Stimulated activated CD4-positive, alpha-beta T cell treated with anti-CD3 and anti-CD28 coated beads, Interleukin-1b, Interleukin-23, amount 100 ng/mL, for 24 hours (primary cell): ENCODE data around the gene ARHGDIG.
"Not testable (repeated sequence)": the region's sequence is repeated elsewhere in the genome, so short reads cannot be mapped to it uniquely, and the experiment has no call there.

Experiments used
- DNase-seq, 4 experiments: peaks; one replicate each; pipeline ENCODE4 v3.0.0-alpha.2; 2020; ENCODE audit warnings: low read depth in 4 of 4, low spot score in 1 of 4

The ARHGDIG gene

GRCh38 chr16:280552-280951, at the start of gene ARHGDIG:
Gene ARHGDIG, plus strand, starts transcription at chr16:280591. Its CDS starts 90 bp downstream, at chr16:280681.
- no peak for DNase-seq

DNA sequence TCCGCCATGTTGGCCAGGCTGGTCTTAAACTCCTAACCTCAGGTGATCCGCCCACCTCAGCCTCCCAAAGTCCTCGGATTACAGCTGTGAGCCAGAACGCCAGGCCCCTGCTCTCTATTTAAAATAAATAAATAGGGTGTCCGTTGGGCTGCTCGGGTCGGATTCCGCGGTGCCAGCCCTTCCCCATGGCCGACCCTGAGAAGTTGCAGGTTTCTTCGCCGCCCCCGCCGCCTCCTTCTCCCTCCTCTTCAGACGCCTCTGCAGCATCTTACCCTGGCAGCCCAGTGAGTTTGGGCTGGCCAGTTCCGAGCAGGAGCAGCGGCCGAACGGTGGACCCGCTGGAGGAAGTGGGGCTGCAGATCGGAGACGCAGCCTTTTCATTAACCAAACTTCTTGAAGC, 49.4 kb upstream of the ARHGDIG start:
- no peak for DNase-seq

DNA sequence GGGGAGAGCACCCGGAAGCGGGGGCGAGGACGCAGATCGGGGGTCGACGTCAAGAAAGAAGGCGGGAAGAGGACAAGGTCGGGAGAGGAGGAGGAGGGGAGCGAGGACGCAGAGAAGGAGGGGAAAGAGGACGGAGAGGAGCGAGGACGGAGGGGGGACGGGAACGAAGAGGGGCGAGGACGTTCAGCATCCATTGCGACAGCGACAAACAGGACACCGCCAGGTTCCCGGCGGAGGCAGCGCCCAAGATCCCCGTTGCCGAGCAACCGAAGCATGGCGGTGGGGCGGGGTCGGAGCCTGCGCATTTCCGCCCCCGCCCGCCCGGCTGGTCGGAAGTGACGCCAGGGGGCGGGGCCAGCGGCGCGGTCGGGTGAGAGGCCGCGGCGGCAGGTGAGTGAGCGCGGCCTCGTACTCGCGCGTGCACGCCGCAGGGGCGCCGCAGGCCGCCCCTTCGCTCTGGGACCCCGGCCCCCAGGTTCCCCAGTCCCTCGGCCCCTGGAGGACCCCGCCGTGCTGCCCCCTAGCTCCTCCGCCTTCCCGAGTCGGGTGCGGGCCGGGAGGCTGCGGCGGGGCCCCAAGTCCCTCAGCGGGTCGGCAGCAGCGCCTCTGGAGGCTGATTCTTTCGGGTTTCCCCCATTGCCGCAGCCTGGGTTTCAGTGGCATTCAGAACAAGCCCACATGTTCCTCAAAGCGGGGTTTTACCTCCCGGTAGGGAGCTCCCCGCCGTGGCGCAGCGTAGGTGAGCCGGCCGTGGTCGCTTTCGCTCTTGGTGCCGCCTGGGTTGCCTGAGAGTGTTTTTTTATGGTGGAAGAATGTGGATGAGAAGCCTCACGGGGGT, 45.7 kb upstream of the ARHGDIG start, which contains the start of gene FAM234A:
Gene FAM234A, plus strand, starts transcription at position 354 of the 838 bp plus-strand sequence. CDS start 19,593 bp downstream, outside the sequence.
- DNase-seq = peak; percentile 90 to 94 (median 94)

- no peak for DNase-seq
These were observed 40.5 kb upstream of the ARHGDIG start for GRCh38 chr16:239948-240277.

DNA sequence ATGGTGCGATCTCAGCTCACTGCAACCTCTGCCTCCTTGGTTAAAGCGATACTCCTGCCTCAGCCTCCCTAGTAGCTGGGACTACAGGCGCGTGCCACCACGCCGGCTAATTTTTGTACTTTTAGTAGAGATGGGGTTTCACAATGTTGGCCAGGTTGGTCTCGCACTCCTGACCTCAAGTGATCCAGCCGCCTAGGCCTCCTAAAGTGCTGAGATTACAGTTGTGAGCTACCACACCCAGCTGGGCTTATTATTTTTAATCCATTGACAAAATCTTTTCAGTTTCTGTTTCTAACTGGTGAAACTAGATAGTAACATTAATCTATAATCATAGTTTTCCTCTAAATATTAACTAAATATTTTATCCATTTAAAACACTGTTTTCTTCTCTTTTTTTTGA, 39.8 kb upstream of the ARHGDIG start:
- DNase-seq = no peak

- DNase-seq = no peak
These were observed 38.1 kb upstream of the ARHGDIG start for GRCh38 chr16:242281-242680.

GRCh38 chr16:243348-243747, 37.0 kb upstream of the ARHGDIG start:
- no peak for DNase-seq

- no peak for DNase-seq
These were observed 35.3 kb upstream of the ARHGDIG start for GRCh38 chr16:245105-245504.

DNA sequence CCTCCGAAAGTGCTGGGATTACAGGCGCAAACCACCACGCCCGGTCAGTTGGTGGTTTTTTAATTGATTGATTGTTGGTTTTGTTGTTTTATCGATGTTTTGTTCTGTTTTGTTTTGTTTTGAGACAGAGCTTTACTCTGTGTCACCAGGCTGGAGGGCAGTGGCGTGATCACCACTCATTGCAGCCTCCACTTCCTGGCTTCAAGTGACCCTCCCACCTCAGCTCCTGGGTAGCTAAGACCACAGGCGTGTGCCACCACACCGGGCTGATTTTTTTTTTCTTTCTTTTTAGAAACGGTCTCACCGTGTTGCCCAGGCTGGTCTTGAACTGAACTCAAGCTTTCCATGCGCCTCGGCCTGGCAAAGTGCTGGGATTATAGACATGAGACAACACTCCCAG, 33.4 kb upstream of the ARHGDIG start:
- DNase-seq = no peak

GRCh38 chr16:249431-249830, 31.0 kb upstream of the ARHGDIG start:
- no peak for DNase-seq

- DNase-seq = no peak
These were observed 27.7 kb upstream of the ARHGDIG start for GRCh38 chr16:252366-253337.

GRCh38 chr16:253833-254232, 26.6 kb upstream of the ARHGDIG start:
- DNase-seq = no peak

GRCh38 chr16:254461-254860, 25.9 kb upstream of the ARHGDIG start:
- DNase-seq = no peak

- no peak for DNase-seq
These were observed 25.2 kb upstream of the ARHGDIG start for GRCh38 chr16:255183-255582.

DNA sequence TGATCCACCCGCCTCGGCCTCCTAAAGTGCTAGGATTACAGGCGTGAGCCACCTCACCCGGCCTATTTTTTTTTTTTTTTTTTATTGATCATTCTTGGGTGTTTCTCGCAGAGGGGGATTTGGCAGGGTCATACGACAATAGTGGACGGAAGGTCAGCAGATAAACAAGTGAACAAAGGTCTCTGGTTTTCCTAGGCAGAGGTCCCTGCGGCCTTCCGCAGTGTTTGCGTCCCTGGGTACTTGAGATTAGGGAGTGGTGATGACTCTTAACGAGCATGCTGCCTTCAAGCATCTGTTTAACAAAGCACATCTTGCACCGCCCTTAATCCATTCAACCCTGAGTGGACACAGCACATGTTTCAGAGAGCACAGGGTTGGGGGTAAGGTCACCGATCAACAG, 22.3 kb upstream of the ARHGDIG start:
- DNase-seq = not testable (repeated sequence)

DNA sequence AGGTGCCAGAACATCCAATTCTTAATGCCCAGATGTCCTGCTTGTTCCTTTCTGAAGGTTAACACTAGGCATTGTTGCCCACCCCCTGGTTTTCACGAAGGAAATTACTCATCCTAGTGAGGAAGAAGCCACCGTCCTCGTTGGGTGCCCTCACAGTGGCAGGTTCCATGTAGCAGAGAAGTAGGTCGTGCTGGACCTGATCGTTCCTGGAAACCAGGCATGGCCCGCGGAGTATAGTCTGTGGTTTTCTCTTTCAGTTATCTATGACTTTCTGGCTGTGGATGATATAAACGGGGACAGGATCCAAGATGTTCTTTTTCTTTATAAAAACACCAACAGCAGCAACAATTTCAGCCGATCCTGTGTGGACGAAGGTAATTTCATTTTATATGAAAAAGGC, 21.2 kb upstream of the ARHGDIG start:
- DNase-seq = no peak

DNA sequence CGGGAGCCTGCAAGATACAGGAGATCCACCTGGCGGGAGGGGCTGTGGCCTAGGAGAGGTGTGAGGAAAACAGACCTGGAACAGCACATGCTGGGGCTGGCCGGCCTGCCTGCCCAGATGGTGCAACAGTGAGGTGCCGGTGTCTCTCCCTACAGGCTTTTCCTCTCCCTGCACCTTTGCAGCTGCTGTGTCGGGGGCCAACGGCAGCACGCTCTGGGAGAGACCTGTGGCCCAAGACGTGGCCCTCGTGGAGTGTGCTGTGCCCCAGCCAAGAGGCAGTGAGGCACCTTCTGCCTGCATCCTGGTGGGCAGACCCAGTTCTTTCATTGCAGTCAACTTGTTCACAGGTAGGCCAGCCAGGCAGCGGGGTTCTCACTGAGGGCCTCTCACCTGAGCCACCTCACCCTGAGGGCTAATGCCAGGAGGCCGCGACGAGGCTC, 20.6 kb upstream of the ARHGDIG start:
- DNase-seq = no peak

- no peak for DNase-seq
These were observed 20.1 kb upstream of the ARHGDIG start for GRCh38 chr16:260326-260725.

DNA sequence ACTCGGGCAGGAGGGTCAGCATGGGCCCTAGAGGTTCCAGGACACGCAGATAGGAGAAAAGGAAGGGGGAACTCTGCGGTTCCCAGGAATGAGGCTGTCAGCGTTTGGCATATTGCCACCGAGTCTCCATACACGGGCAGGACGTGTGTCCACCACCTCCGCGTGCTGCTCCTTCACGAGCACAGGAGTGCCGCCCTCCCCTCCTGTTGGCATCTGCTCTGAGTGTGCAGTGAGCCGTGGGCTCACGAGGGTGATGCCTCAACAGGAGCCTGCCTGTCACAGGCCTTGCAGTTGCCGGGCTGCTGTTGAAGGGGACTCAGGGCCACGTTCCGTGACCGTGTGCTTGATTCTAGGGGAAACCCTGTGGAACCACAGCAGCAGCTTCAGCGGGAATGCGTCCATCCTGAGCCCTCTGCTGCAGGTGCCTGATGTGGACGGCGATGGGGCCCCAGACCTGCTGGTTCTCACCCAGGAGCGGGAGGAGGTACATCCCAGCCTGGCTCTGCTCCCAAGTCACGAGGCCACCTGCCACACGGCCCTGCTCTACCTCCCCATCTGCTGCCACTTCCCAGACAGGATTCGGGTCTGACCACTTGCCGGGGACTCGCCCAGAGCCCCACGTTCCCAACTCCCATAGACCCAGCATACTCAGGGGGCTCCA, 19.2 kb upstream of the ARHGDIG start:
- no peak for DNase-seq

DNA sequence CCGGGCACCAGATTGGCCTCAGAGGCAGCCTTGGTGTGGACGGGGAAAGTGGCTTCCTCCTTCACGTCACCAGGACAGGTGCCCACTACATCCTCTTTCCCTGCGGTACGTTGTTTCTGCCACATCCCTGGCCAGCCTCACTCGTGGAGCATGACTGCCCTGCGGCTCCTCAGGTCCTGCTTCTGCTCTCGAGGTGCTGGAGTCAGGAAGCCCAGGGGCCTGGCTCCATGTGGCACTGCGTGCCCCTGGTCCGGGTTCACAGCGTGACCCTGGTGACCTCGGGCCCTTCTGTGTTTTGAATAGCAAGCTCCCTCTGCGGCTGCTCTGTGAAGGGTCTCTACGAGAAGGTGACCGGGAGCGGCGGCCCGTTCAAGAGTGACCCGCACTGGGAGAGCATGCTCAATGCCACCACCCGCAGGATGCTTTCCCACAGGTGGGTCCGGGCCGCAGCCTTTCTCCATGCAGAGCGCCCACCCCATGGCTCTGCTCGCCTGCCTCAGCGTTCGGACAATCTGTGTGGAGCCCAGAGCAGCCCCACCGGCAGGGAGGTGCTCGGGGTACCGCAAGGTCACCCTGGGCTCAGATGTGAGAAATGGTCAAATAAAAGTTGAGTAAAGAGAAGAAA, 18.2 kb upstream of the ARHGDIG start:
- no peak for DNase-seq
